Measurements from ENCODE around the gene H2AZ1. TPM values are rescaled to one million over a fixed set of nuclear protein-coding genes. Genes with fewer than 3 reads are reported as not detected.

The H2AZ1 gene
- total and polyA plus RNA-seq, 9 of the 15 experiments (the other 6 are each of a cell fraction or from before 2014, with no cell fraction given) = 605 to 4,380 (median 768) TPM

DNA sequence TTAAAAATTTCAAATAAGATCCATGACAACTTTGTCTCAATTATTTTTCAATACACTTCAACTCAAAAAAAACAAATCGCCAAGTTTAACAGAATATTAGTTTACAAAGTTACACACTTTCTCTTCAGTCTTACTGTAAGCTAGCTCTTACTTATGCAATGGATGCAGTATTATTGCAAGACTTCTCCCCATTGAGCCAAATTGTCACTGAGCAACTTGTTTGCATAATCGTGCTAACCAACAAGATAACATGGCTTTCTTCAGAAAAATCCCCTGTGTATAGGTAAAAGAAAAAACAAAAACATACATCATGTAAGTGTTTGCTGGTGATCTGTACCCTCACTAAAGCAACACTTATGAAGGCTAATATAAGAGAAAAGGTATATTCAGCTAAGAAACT lies 22.5 kb downstream of the H2AZ1 start:
- Histone ChIP-seq H3K4me2 (ENCODE audit: insufficient read depth, low read length) (no peak overlapping the region), H3K36me3 (ENCODE audit: control insufficient read depth, insufficient read depth, low read length) (peaks cover 38% of the 10 kb centered on the region; the same call in 2 of the 3 replicates), H3K79me2 (ENCODE audit: control insufficient read depth, insufficient read depth, low read length) (peaks cover 24% of the 10 kb centered on the region), H3K9me1 (ENCODE audit: control insufficient read depth, insufficient read depth, low read length) (no peaks in the 10 kb centered on the region), H3K9ac (ENCODE audit: insufficient read depth in 1 of 2, low read depth in 2 of 2, low read length in 2 of 2) (no peak overlapping the region), H3K9me3 (replicated peaks; ENCODE audit: control insufficient read depth, insufficient read depth, low read depth, low read length) (no peaks in the 10 kb centered on the region), H3K27me3 (ENCODE audit: control insufficient read depth in 2 of 2, insufficient read depth in 2 of 2, low read length in 2 of 2) (no peaks in the 10 kb centered on the region), H3K4me3 (no peak overlapping the region), H3K27ac (ENCODE audit: extremely low read depth, low read depth, low read length) (no peak overlapping the region), H3K4me1 (replicated peaks in 1 of 2; ENCODE audit: control insufficient read depth in 2 of 2, insufficient read depth in 2 of 2, low read length in 2 of 2) (no peaks in the 10 kb centered on the region; a peak in 1 of 5 replicates), H2AFZ (ENCODE audit: low read depth, low read length) (no peak overlapping the region), H4K20me1 (replicated peaks; ENCODE audit: control insufficient read depth, insufficient read depth, low read length) (no peaks in the 10 kb centered on the region)
- FAIRE-seq (no peak), ATAC-seq (no peak), DNase-seq (ENCODE audit: extremely low read depth in 1 of 4, low spot score in 3 of 4) (no peak)
- CTCF ChIA-PET (ENCODE audit: low intra/inter-chr PET ratio) = no interaction called here
- 63% methylated on average over 2 of the region's 2 CpGs for WGBS (ENCODE audit: insufficient coverage, low coverage, missing lambda C conversion rate)
- BruUV-seq (replicated peaks) = no TSS peak
- POLR2A ChIA-PET = interaction anchor here (2.4 to 4.4 kb wide), 2 partner anchors 19 to 21 kb away, joined by 5 to 20 read pairs; partner anchors contain the start of gene DNAJB14
- intact Hi-C loops (cut with micrococcal nuclease) (no loop called here), in situ Hi-C loops (cut with MboI) (no loop called here)
- TF ChIP-seq ZNF311 (CRISPR knock-in tag; IDR thresholded peaks at IDR 0.05) = no peak
- TF ChIP-seq RHOXF2B (CRISPR knock-in tag; conservative IDR thresholded peaks at IDR 0.05) = no peak
- TF ChIP-seq E2F3 (CRISPR knock-in tag; IDR thresholded peaks at IDR 0.05) = no peak
- no peak for TF ChIP-seq JUNB (CRISPR knock-in tag; conservative IDR thresholded peaks at IDR 0.05)
- no peak for TF ChIP-seq ZFPM2 (CRISPR knock-in tag; IDR thresholded peaks at IDR 0.05)
- no peak for TF ChIP-seq SMC3 (conservative IDR thresholded peaks at IDR 0.05; ENCODE audit: insufficient read depth, low read depth, low read length)
- no peak for TF ChIP-seq HSF4 (CRISPR knock-in tag; IDR thresholded peaks at IDR 0.05; ENCODE audit: borderline replicate concordance)
- no peak for TF ChIP-seq NFRKB (IDR thresholded peaks at IDR 0.05; ENCODE audit: low read depth)
- TF ChIP-seq, protein P1, sequence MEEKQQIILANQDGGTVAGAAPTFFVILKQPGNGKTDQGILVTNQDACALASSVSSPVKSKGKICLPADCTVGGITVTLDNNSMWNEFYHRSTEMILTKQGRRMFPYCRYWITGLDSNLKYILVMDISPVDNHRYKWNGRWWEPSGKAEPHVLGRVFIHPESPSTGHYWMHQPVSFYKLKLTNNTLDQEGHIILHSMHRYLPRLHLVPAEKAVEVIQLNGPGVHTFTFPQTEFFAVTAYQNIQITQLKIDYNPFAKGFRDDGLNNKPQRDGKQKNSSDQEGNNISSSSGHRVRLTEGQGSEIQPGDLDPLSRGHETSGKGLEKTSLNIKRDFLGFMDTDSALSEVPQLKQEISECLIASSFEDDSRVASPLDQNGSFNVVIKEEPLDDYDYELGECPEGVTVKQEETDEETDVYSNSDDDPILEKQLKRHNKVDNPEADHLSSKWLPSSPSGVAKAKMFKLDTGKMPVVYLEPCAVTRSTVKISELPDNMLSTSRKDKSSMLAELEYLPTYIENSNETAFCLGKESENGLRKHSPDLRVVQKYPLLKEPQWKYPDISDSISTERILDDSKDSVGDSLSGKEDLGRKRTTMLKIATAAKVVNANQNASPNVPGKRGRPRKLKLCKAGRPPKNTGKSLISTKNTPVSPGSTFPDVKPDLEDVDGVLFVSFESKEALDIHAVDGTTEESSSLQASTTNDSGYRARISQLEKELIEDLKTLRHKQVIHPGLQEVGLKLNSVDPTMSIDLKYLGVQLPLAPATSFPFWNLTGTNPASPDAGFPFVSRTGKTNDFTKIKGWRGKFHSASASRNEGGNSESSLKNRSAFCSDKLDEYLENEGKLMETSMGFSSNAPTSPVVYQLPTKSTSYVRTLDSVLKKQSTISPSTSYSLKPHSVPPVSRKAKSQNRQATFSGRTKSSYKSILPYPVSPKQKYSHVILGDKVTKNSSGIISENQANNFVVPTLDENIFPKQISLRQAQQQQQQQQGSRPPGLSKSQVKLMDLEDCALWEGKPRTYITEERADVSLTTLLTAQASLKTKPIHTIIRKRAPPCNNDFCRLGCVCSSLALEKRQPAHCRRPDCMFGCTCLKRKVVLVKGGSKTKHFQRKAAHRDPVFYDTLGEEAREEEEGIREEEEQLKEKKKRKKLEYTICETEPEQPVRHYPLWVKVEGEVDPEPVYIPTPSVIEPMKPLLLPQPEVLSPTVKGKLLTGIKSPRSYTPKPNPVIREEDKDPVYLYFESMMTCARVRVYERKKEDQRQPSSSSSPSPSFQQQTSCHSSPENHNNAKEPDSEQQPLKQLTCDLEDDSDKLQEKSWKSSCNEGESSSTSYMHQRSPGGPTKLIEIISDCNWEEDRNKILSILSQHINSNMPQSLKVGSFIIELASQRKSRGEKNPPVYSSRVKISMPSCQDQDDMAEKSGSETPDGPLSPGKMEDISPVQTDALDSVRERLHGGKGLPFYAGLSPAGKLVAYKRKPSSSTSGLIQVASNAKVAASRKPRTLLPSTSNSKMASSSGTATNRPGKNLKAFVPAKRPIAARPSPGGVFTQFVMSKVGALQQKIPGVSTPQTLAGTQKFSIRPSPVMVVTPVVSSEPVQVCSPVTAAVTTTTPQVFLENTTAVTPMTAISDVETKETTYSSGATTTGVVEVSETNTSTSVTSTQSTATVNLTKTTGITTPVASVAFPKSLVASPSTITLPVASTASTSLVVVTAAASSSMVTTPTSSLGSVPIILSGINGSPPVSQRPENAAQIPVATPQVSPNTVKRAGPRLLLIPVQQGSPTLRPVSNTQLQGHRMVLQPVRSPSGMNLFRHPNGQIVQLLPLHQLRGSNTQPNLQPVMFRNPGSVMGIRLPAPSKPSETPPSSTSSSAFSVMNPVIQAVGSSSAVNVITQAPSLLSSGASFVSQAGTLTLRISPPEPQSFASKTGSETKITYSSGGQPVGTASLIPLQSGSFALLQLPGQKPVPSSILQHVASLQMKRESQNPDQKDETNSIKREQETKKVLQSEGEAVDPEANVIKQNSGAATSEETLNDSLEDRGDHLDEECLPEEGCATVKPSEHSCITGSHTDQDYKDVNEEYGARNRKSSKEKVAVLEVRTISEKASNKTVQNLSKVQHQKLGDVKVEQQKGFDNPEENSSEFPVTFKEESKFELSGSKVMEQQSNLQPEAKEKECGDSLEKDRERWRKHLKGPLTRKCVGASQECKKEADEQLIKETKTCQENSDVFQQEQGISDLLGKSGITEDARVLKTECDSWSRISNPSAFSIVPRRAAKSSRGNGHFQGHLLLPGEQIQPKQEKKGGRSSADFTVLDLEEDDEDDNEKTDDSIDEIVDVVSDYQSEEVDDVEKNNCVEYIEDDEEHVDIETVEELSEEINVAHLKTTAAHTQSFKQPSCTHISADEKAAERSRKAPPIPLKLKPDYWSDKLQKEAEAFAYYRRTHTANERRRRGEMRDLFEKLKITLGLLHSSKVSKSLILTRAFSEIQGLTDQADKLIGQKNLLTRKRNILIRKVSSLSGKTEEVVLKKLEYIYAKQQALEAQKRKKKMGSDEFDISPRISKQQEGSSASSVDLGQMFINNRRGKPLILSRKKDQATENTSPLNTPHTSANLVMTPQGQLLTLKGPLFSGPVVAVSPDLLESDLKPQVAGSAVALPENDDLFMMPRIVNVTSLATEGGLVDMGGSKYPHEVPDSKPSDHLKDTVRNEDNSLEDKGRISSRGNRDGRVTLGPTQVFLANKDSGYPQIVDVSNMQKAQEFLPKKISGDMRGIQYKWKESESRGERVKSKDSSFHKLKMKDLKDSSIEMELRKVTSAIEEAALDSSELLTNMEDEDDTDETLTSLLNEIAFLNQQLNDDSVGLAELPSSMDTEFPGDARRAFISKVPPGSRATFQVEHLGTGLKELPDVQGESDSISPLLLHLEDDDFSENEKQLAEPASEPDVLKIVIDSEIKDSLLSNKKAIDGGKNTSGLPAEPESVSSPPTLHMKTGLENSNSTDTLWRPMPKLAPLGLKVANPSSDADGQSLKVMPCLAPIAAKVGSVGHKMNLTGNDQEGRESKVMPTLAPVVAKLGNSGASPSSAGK (IDR thresholded peaks at IDR 0.05) = no peak
- TF ChIP-seq PURB (CRISPR knock-in tag; IDR thresholded peaks at IDR 0.05; ENCODE audit: low read depth) = no peak
- no peak for TF ChIP-seq RB1 (IDR thresholded peaks at IDR 0.05; ENCODE audit: low read depth)
- no peak for TF ChIP-seq BCOR (IDR thresholded peaks at IDR 0.05)
- TF ChIP-seq RBFOX2 (IDR thresholded peaks at IDR 0.05; ENCODE audit: low read depth, low read length) = no peak
- no peak for TF ChIP-seq CHCHD3 (CRISPR knock-in tag; IDR thresholded peaks at IDR 0.05)

All from K562 (cell line).